K562 (cell line): ENCODE measurements around the gene CD55. TPM values are rescaled to one million over a fixed set of nuclear protein-coding genes. Genes with fewer than 3 reads are reported as not detected.

Source experiments
- EGR1 ChIP-seq: fragments of 450-650 bp; conservative IDR thresholded peaks from 2 replicates; pipeline ENCODE4 v1.6.1; 2017; ENCODE audit warnings: mild to moderate bottlenecking
- HSF4 ChIP-seq: fragments of 250-450 bp; sonication (Bioruptor Pico); IDR thresholded peaks from 2 replicates; pipeline ENCODE4 v2.1.2; 2022; ENCODE audit warnings: mild to moderate bottlenecking, moderate library complexity, borderline replicate concordance
- MCM7 ChIP-seq, 2 experiments: fragments of 450-650 bp; IDR thresholded peaks; 2 replicates each; pipeline ENCODE4 v1.6.1; 2016 to 2018
- MIER1 ChIP-seq: fragments of 450-650 bp; IDR thresholded peaks from 2 replicates; pipeline ENCODE4 v1.6.1; 2016; ENCODE audit warnings: antibody characterized with exemption, mild to moderate bottlenecking, low read depth
- PHF8 ChIP-seq: fragments of 200-600 bp; sonication (generic); IDR thresholded peaks from 2 replicates; pipeline ENCODE4 v1.6.1; 2012; ENCODE audit warnings: mixed run types, mild to moderate bottlenecking, inconsistent platforms, low read length, moderate library complexity, borderline replicate concordance
- SLC30A9 ChIP-seq: fragments of 250-450 bp; sonication (Bioruptor Pico); IDR thresholded peaks from 2 replicates; pipeline ENCODE4 v1.8.0; 2022; ENCODE audit warnings: mild to moderate bottlenecking, moderate library complexity
- ZNF121 ChIP-seq: sonication (generic); formaldehyde crosslinking; conservative IDR thresholded peaks from 2 replicates; pipeline ENCODE4 v1.8.0; 2022; ENCODE audit warnings: missing genetic modification reagents
- ZNF140 ChIP-seq: fragments of 250-450 bp; sonication (Bioruptor Pico); IDR thresholded peaks from 2 replicates; pipeline ENCODE4 v1.8.0; 2021; ENCODE audit warnings: moderate library complexity, mild to moderate bottlenecking, inconsistent platforms
- polyA plus RNA-seq, 8 experiments: library from polyadenylated mRNA; depleted of rRNA in 4 of 8; stranded (reverse) in 5 of 8; unstranded in 3 of 8; fragments of >200 nt; fragmentation: Nextera tagmentation in 2 of 8; fragmentation: Illumina TruSeq in 1 of 8; extraction: Ambion mirVana in 2 of 8; extraction: Trizol in 1 of 8; gene quantifications; 2 replicates each; pipeline versions ENCODE4 v1.2.1 to v1.2.3, GENCODE V29; 2011 to 2014; ENCODE audit warnings: inconsistent platforms in 1 of 8, missing spikeins in 1 of 8
- total RNA-seq, 7 experiments: library from RNA; depleted of rRNA in 6 of 7; stranded (reverse); fragments of >200 nt in 6 of 7; fragmentation: Illumina TruSeq in 2 of 7; extraction: Trizol in 2 of 7; gene quantifications; 2 replicates each; pipeline versions ENCODE4 v1.2.1 to v1.2.3, GENCODE V29; 2011 to 2021; ENCODE audit warnings: low replicate concordance in 1 of 7
- TF ChIP-seq, protein P1 (sequence below): conservative IDR thresholded peaks from 2 replicates; pipeline ENCODE4 v1.6.1; 2011; ENCODE audit warnings: low read depth, mild to moderate bottlenecking, low read length; ENCODE audit not compliant: control insufficient read depth
- TF ChIP-seq, protein P2 (sequence below): IDR thresholded peaks from 3 replicates; pipeline ENCODE4 v1.6.1; 2011; ENCODE audit warnings: borderline replicate concordance, mild to moderate bottlenecking, moderate library complexity; ENCODE audit not compliant: insufficient read length; ENCODE audit errors: extremely low read depth
- TF ChIP-seq, protein P3 (sequence below): sonication (generic); formaldehyde crosslinking; IDR thresholded peaks from 2 replicates; pipeline ENCODE4 v1.8.0; 2022; ENCODE audit warnings: mild to moderate bottlenecking, missing genetic modification reagents
- TF ChIP-seq, protein P4 (sequence below), 2 experiments: fragments of 200-800 bp in 1 of 2; sonication (Bioruptor generic) in 1 of 2; sonication (generic) in 1 of 2; formaldehyde crosslinking in 1 of 2; IDR thresholded peaks in 1 of 2; conservative IDR thresholded peaks in 1 of 2; 2 replicates each; pipeline versions ENCODE4 v1.5.0 to v1.6.1; 2016 to 2020; ENCODE audit warnings: missing compliant biosample characterization in 1 of 2, missing genetic modification characterization in 1 of 2, missing genetic modification reagents in 1 of 2
- TF ChIP-seq, protein P5 (sequence below): fragments of 250-450 bp; sonication (Bioruptor Pico); IDR thresholded peaks from 2 replicates; pipeline ENCODE4 v1.5.0; 2020; ENCODE audit warnings: mild to moderate bottlenecking, borderline replicate concordance
- TF ChIP-seq, protein P6 (sequence below): fragments of 450-650 bp; IDR thresholded peaks from 2 replicates; pipeline ENCODE4 v1.6.1; 2017; ENCODE audit warnings: antibody characterized with exemption, mild to moderate bottlenecking

Gene CD55
- total and polyA plus RNA-seq, 9 of the 15 experiments (the other 6 are each of a cell fraction or from before 2014, with no cell fraction given): 17.7 to 150 (median 97.0) TPM

DNA sequence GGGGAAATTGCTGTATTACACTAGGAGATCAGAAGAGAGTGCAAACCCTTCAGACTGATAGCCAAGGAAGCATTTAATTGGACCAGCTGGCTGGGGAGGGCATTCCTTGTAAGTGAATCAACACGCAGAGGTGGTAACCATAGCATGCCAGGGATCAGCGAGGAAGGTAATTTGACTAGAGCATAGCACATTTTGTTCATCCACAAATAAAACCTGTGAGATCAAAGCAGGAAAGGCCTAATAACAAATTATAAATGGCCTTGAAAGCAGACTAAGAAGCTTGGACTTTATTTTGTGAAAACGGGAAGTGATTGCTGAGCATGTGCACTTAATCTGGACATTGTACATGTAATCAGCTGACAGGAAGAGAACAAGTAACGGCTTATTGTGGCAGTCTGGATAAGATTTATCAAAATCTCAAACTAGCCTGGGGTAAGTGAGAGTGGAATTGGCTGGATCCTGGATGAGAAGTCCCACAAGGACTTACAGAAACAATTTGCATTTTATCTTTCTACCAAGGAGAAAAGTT lies 11.7 kb upstream of the CD55 start (continued):
- TF ChIP-seq, protein P1, sequence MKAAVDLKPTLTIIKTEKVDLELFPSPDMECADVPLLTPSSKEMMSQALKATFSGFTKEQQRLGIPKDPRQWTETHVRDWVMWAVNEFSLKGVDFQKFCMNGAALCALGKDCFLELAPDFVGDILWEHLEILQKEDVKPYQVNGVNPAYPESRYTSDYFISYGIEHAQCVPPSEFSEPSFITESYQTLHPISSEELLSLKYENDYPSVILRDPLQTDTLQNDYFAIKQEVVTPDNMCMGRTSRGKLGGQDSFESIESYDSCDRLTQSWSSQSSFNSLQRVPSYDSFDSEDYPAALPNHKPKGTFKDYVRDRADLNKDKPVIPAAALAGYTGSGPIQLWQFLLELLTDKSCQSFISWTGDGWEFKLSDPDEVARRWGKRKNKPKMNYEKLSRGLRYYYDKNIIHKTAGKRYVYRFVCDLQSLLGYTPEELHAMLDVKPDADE: no peak
- TF ChIP-seq MCM7 (IDR thresholded peaks at IDR 0.05): no peak
- no peak for TF ChIP-seq EGR1
- TF ChIP-seq, protein P2, sequence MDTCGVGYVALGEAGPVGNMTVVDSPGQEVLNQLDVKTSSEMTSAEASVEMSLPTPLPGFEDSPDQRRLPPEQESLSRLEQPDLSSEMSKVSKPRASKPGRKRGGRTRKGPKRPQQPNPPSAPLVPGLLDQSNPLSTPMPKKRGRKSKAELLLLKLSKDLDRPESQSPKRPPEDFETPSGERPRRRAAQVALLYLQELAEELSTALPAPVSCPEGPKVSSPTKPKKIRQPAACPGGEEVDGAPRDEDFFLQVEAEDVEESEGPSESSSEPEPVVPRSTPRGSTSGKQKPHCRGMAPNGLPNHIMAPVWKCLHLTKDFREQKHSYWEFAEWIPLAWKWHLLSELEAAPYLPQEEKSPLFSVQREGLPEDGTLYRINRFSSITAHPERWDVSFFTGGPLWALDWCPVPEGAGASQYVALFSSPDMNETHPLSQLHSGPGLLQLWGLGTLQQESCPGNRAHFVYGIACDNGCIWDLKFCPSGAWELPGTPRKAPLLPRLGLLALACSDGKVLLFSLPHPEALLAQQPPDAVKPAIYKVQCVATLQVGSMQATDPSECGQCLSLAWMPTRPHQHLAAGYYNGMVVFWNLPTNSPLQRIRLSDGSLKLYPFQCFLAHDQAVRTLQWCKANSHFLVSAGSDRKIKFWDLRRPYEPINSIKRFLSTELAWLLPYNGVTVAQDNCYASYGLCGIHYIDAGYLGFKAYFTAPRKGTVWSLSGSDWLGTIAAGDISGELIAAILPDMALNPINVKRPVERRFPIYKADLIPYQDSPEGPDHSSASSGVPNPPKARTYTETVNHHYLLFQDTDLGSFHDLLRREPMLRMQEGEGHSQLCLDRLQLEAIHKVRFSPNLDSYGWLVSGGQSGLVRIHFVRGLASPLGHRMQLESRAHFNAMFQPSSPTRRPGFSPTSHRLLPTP: no peak
- 0 out of 2 replicates have a peak, but pooled peaks have one; percentile 44 for TF ChIP-seq MIER1
- TF ChIP-seq, protein P3, sequence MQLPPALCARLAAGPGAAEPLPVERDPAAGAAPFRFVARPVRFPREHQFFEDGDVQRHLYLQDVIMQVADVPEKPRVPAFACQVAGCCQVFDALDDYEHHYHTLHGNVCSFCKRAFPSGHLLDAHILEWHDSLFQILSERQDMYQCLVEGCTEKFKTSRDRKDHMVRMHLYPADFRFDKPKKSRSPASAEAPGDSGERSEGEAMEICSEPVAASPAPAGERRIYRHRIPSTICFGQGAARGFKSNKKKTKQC (CRISPR knock-in tag): no peak
- TF ChIP-seq, protein P4, sequence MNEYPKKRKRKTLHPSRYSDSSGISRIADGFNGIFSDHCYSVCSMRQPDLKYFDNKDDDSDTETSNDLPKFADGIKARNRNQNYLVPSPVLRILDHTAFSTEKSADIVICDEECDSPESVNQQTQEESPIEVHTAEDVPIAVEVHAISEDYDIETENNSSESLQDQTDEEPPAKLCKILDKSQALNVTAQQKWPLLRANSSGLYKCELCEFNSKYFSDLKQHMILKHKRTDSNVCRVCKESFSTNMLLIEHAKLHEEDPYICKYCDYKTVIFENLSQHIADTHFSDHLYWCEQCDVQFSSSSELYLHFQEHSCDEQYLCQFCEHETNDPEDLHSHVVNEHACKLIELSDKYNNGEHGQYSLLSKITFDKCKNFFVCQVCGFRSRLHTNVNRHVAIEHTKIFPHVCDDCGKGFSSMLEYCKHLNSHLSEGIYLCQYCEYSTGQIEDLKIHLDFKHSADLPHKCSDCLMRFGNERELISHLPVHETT (CRISPR knock-in tag; conservative IDR thresholded peaks at IDR 0.05 in 1 of 2, IDR thresholded peaks at IDR 0.05 in 1 of 2): no peak
- TF ChIP-seq HSF4 (CRISPR knock-in tag): no peak
- TF ChIP-seq, protein P5, sequence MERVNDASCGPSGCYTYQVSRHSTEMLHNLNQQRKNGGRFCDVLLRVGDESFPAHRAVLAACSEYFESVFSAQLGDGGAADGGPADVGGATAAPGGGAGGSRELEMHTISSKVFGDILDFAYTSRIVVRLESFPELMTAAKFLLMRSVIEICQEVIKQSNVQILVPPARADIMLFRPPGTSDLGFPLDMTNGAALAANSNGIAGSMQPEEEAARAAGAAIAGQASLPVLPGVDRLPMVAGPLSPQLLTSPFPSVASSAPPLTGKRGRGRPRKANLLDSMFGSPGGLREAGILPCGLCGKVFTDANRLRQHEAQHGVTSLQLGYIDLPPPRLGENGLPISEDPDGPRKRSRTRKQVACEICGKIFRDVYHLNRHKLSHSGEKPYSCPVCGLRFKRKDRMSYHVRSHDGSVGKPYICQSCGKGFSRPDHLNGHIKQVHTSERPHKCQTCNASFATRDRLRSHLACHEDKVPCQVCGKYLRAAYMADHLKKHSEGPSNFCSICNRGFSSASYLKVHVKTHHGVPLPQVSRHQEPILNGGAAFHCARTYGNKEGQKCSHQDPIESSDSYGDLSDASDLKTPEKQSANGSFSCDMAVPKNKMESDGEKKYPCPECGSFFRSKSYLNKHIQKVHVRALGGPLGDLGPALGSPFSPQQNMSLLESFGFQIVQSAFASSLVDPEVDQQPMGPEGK (CRISPR knock-in tag): no peak
- no peak for TF ChIP-seq SLC30A9
- TF ChIP-seq ZNF121 (CRISPR knock-in tag): no peak
- TF ChIP-seq, protein P6, sequence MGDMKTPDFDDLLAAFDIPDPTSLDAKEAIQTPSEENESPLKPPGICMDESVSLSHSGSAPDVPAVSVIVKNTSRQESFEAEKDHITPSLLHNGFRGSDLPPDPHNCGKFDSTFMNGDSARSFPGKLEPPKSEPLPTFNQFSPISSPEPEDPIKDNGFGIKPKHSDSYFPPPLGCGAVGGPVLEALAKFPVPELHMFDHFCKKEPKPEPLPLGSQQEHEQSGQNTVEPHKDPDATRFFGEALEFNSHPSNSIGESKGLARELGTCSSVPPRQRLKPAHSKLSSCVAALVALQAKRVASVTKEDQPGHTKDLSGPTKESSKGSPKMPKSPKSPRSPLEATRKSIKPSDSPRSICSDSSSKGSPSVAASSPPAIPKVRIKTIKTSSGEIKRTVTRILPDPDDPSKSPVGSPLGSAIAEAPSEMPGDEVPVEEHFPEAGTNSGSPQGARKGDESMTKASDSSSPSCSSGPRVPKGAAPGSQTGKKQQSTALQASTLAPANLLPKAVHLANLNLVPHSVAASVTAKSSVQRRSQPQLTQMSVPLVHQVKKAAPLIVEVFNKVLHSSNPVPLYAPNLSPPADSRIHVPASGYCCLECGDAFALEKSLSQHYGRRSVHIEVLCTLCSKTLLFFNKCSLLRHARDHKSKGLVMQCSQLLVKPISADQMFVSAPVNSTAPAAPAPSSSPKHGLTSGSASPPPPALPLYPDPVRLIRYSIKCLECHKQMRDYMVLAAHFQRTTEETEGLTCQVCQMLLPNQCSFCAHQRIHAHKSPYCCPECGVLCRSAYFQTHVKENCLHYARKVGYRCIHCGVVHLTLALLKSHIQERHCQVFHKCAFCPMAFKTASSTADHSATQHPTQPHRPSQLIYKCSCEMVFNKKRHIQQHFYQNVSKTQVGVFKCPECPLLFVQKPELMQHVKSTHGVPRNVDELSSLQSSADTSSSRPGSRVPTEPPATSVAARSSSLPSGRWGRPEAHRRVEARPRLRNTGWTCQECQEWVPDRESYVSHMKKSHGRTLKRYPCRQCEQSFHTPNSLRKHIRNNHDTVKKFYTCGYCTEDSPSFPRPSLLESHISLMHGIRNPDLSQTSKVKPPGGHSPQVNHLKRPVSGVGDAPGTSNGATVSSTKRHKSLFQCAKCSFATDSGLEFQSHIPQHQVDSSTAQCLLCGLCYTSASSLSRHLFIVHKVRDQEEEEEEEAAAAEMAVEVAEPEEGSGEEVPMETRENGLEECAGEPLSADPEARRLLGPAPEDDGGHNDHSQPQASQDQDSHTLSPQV: peak; percentile 93
- no peak for TF ChIP-seq ZNF140
- TF ChIP-seq PHF8: no peak
